Neuronal stem cell (in vitro differentiated cells): ENCODE data around the gene LAMA2.

ENCODE experiments used
- DNase-seq: peaks from one replicate; pipeline ENCODE4 v3.0.0-alpha.2; 2013; ENCODE audit warnings: low spot score
- H2AFZ ChIP-seq: one replicate; pipeline ENCODE4 v1.6.1; 2013; ENCODE audit warnings: mild to moderate bottlenecking, low read length, inconsistent platforms
- H2AK5ac ChIP-seq: 2 replicates; pipeline ENCODE4 v1.6.1; 2013; ENCODE audit warnings: low read depth, mild to moderate bottlenecking, inconsistent platforms, low read length, moderate library complexity, mixed read lengths
- H2BK120ac ChIP-seq: 2 replicates; pipeline ENCODE4 v1.6.1; 2013; ENCODE audit warnings: low read depth, mild to moderate bottlenecking, inconsistent platforms, low read length, moderate library complexity, mixed read lengths
- H2BK12ac ChIP-seq: one replicate; pipeline ENCODE4 v1.6.1; 2013; ENCODE audit warnings: low read length, inconsistent platforms
- H2BK15ac ChIP-seq: 2 replicates; pipeline ENCODE4 v1.6.1; 2013; ENCODE audit warnings: mild to moderate bottlenecking, low read length, inconsistent platforms, mixed read lengths
- H2BK5ac ChIP-seq: one replicate; pipeline ENCODE4 v1.6.1; 2013; ENCODE audit warnings: inconsistent platforms, mild to moderate bottlenecking, low read length, moderate library complexity
- H3K14ac ChIP-seq: one replicate; pipeline ENCODE4 v1.6.1; 2013; ENCODE audit warnings: low read length, inconsistent platforms
- H3K18ac ChIP-seq: 2 replicates; pipeline ENCODE4 v1.6.1; 2013; ENCODE audit warnings: low read length, inconsistent platforms
- H3K23ac ChIP-seq: 2 replicates; pipeline ENCODE4 v1.6.1; 2013; ENCODE audit warnings: low read depth, mild to moderate bottlenecking, mixed read lengths, low read length, inconsistent platforms; ENCODE audit not compliant: poor library complexity
- H3K27ac ChIP-seq: replicated peaks from 3 replicates; pipeline ENCODE4 v1.5.1; 2013; ENCODE audit warnings: low read length, inconsistent platforms
- H3K27me3 ChIP-seq, 3 experiments: 2 replicates each; pipeline ENCODE4 v1.6.1; 2013; ENCODE audit warnings: low read length in 3 of 3, mild to moderate bottlenecking in 2 of 3, inconsistent platforms in 1 of 3, low read depth in 1 of 3, mixed read lengths in 1 of 3, moderate library complexity in 1 of 3; ENCODE audit not compliant: control insufficient read depth in 3 of 3, insufficient read depth in 3 of 3
- H3K36me3 ChIP-seq, 2 donors: replicated peaks in 1 of 2; 2 replicates each; pipeline ENCODE4 v1.6.1; 2013; ENCODE audit warnings: low read length in 2 of 2; ENCODE audit not compliant: control insufficient read depth in 2 of 2, insufficient read depth in 2 of 2
- H3K4ac ChIP-seq: 2 replicates; pipeline ENCODE4 v1.6.1; 2013; ENCODE audit warnings: inconsistent platforms, mild to moderate bottlenecking, low read length, moderate library complexity
- H3K4me1 ChIP-seq, 2 donors: 1 replicate in 1 of 2; 2 replicates in 1 of 2; pipeline ENCODE4 v1.6.1; 2013; ENCODE audit warnings: low read length in 2 of 2, low read depth in 1 of 2; ENCODE audit not compliant: control insufficient read depth in 2 of 2, insufficient read depth in 1 of 2
- H3K4me2 ChIP-seq: one replicate; pipeline ENCODE4 v1.6.1; 2013; ENCODE audit warnings: mild to moderate bottlenecking, low read length, inconsistent platforms; ENCODE audit not compliant: insufficient read depth, poor library complexity, severe bottlenecking
- H3K4me3 ChIP-seq, 2 donors: 2 replicates each; pipeline ENCODE4 v1.5.1; 2013; ENCODE audit warnings: low read length in 2 of 2, mild to moderate bottlenecking in 2 of 2, inconsistent platforms in 1 of 2, moderate library complexity in 1 of 2
- H3K79me1 ChIP-seq: one replicate; pipeline ENCODE4 v1.6.1; 2013; ENCODE audit warnings: low read depth, mild to moderate bottlenecking, inconsistent platforms, low read length, moderate library complexity
- H3K9ac ChIP-seq: one replicate; pipeline ENCODE4 v1.6.1; 2013; ENCODE audit warnings: mild to moderate bottlenecking, low read depth, low read length, inconsistent platforms; ENCODE audit not compliant: poor library complexity
- H3K9me3 ChIP-seq, 2 donors: replicated peaks in 1 of 2; 2 replicates each; pipeline versions ENCODE3 to v1.6.1; 2013; ENCODE audit warnings: low read length in 2 of 2, mild to moderate bottlenecking in 2 of 2, inconsistent platforms in 1 of 2, low read depth in 1 of 2, mixed read lengths in 1 of 2, moderate library complexity in 1 of 2; ENCODE audit not compliant: control insufficient read depth in 2 of 2, insufficient read depth in 1 of 2
- H4K8ac ChIP-seq: one replicate; pipeline ENCODE4 v1.6.1; 2013; ENCODE audit warnings: low read depth, mild to moderate bottlenecking, inconsistent platforms, low read length, moderate library complexity
- H4K91ac ChIP-seq: one replicate; pipeline ENCODE4 v1.6.1; 2013; ENCODE audit warnings: low read length, low read depth, mild to moderate bottlenecking, inconsistent platforms; ENCODE audit not compliant: poor library complexity
- WGBS, 2 donors: extraction: QIAGEN DNeasy Blood & Tissue Kit; methylation state at CpG; one replicate each; pipeline ENCODE4 v1.1.7; 2013; ENCODE audit warnings: missing lambda C conversion rate in 2 of 2, mixed read lengths in 1 of 2; ENCODE audit not compliant: insufficient read length in 2 of 2, insufficient replicate concordance in 1 of 2; ENCODE audit errors: extremely low coverage in 2 of 2; 5-methylcytosine and 5-hydroxymethylcytosine counted together

The LAMA2 gene

GRCh38 chr6:129133770-129134192, 250.8 kb downstream of the LAMA2 start:
- no CpG with 5 or more reads among the region's 5 CpGs for WGBS, 2 donors
- Histone ChIP-seq H3K4me2 (no peak overlapping the region), H2BK120ac (no peak overlapping the region), H4K91ac (no peak overlapping the region), H2AK5ac (no peak overlapping the region), H3K79me1 (no peaks in the 10 kb centered on the region), H3K4me3 (no peak overlapping the region), H2BK5ac (no peak overlapping the region), H3K27me3 (no peaks in the 10 kb centered on the region), H3K36me3 (no peaks in the 10 kb centered on the region), H3K9ac (no peak overlapping the region), H3K14ac (no peak overlapping the region), H4K8ac (no peak overlapping the region), H3K18ac (no peak overlapping the region), H3K27ac (no peak overlapping the region), H2BK15ac (no peak overlapping the region), H3K9me3 (no peaks in the 10 kb centered on the region), H2BK12ac (no peak overlapping the region), H3K4ac (no peak overlapping the region), H2AFZ (peak overlapping the region; percentile 61), H3K23ac (no peak overlapping the region), H3K4me1 (peaks cover 0 to 2% of the 10 kb centered on the region in 2 donors)
- DNase-seq = no peak

- Histone ChIP-seq H3K4ac (no peak overlapping the region), H2BK15ac (no peak overlapping the region), H3K27ac (no peak overlapping the region), H2AFZ (no peak overlapping the region), H3K14ac (no peak overlapping the region), H3K23ac (no peak overlapping the region), H3K18ac (no peak overlapping the region), H2BK12ac (no peak overlapping the region), H2AK5ac (no peak overlapping the region), H2BK5ac (no peak overlapping the region), H3K4me3 (no peak overlapping the region), H3K27me3 (no peaks in the 10 kb centered on the region), H3K36me3 (no peaks in the 10 kb centered on the region), H3K4me2 (no peak overlapping the region), H4K91ac (no peak overlapping the region), H4K8ac (no peak overlapping the region), H3K9me3 (no peaks in the 10 kb centered on the region), H2BK120ac (no peak overlapping the region), H3K4me1 (peaks cover 0 to 2% of the 10 kb centered on the region in 2 donors), H3K79me1 (no peaks in the 10 kb centered on the region), H3K9ac (no peak overlapping the region)
- no peak for DNase-seq
Observed at GRCh38 chr6:129134535-129134934, 251.6 kb downstream of the LAMA2 start.

- no peaks in the 10 kb centered on the region for H3K36me3 ChIP-seq
- no peak overlapping the region for H2BK15ac ChIP-seq
- H3K23ac ChIP-seq = no peak overlapping the region
- no peak overlapping the region for H2BK120ac ChIP-seq
- no peak overlapping the region for H3K27ac ChIP-seq
- no peak overlapping the region for H3K4me3 ChIP-seq
- H2AK5ac ChIP-seq = no peak overlapping the region
- no peak overlapping the region for H4K8ac ChIP-seq
- no peak overlapping the region for H3K14ac ChIP-seq
- no peak overlapping the region for H3K18ac ChIP-seq
- no peak overlapping the region for H2BK5ac ChIP-seq
- no peak overlapping the region for H3K4me2 ChIP-seq
- no peaks in the 10 kb centered on the region for H3K9me3 ChIP-seq
- WGBS, 2 donors = no CpG with 5 or more reads among the region's 1 CpG
- H2AFZ ChIP-seq = no peak overlapping the region
- H3K9ac ChIP-seq = no peak overlapping the region
- no peaks in the 10 kb centered on the region for H3K79me1 ChIP-seq
- H3K4ac ChIP-seq = no peak overlapping the region
- no peak overlapping the region for H4K91ac ChIP-seq
- H3K27me3 ChIP-seq = no peaks in the 10 kb centered on the region
- no peak overlapping the region for H2BK12ac ChIP-seq
- H3K4me1 ChIP-seq = peaks cover 0 to 2% of the 10 kb centered on the region in 2 donors
- DNase-seq = no peak
Observed at GRCh38 chr6:129135451-129135850, 252.5 kb downstream of the LAMA2 start.

- Histone ChIP-seq H3K18ac (no peak overlapping the region), H3K4me2 (no peak overlapping the region), H2BK5ac (no peak overlapping the region), H3K27ac (no peak overlapping the region), H3K9ac (no peak overlapping the region), H3K4me1 (peaks cover 0 to 2% of the 10 kb centered on the region in 2 donors), H2BK12ac (no peak overlapping the region), H3K23ac (no peak overlapping the region), H4K8ac (no peak overlapping the region), H3K27me3 (no peaks in the 10 kb centered on the region), H2BK120ac (no peak overlapping the region), H2AFZ (no peak overlapping the region), H3K9me3 (no peaks in the 10 kb centered on the region), H2BK15ac (no peak overlapping the region), H4K91ac (no peak overlapping the region), H2AK5ac (no peak overlapping the region), H3K36me3 (no peaks in the 10 kb centered on the region), H3K79me1 (no peaks in the 10 kb centered on the region), H3K4ac (no peak overlapping the region), H3K14ac (no peak overlapping the region), H3K4me3 (no peak overlapping the region)
- no CpG with 5 or more reads among the region's 4 CpGs for WGBS, 2 donors
- no peak for DNase-seq
Observed at GRCh38 chr6:129136751-129137150, 253.8 kb downstream of the LAMA2 start.
